Neuron (in vitro differentiated cells): ENCODE measurements around the gene MSN.

Experiments
- H2AFZ ChIP-seq: one replicate; pipeline ENCODE4 v1.6.1; 2013; ENCODE audit warnings: low read depth, mild to moderate bottlenecking, inconsistent platforms, low read length, moderate library complexity
- H3K27me3 ChIP-seq: one replicate; pipeline ENCODE4 v1.6.1; 2013; ENCODE audit warnings: low read length; ENCODE audit not compliant: insufficient read depth
- H3K36me3 ChIP-seq: one replicate; pipeline ENCODE4 v1.6.1; 2013; ENCODE audit warnings: low read length; ENCODE audit not compliant: insufficient read depth
- H3K4me1 ChIP-seq: one replicate; pipeline ENCODE4 v1.6.1; 2013; ENCODE audit warnings: low read length; ENCODE audit not compliant: insufficient read depth
- H3K4me3 ChIP-seq: 2 replicates; pipeline ENCODE4 v1.5.1; 2013; ENCODE audit warnings: mild to moderate bottlenecking, low read length, moderate library complexity
- H3K9me3 ChIP-seq: one replicate; pipeline ENCODE4 v1.6.1; 2013; ENCODE audit warnings: low read length

Gene MSN

DNA sequence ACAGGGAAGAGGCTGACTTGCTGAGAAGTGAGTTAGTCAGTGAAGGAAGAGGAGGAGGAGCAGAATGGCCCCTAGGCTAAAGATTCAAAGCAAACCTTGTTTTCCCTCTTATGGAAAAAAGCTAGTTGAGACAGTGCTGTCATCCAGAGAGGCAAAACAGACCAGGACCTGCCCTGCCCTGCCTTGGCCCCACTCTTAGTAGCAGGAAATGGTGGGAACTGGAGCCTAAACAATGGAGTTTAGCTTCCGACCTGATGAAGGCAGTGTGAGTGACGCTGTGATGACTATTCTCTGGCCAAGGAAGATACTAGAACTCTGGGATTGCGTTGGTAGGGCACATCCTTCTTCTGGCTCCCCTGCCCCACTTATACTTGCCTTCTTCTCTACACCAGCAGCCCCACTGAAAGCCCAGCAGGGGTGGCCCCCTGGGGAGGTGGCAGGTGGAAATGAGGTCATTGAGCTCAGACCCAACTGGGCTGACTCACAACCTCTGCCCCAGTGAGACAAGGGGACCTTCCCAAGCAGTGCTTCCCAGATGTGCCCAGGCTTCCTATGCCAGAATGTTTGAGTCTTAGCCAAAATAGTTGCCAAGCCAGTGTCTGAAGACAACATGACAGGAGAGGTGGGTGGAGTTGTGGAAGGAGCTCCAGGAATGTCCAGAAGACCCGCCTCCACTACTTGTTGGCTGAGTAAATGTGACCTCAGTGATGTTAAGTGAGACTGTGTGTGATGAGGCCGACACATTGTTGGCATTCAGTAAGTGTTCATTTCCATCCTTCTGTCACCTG is 38.8 kb downstream of the MSN start:
- no peaks in the 10 kb centered on the region for H3K27me3 ChIP-seq
- H3K4me1 ChIP-seq = no peaks in the 10 kb centered on the region
- H3K36me3 ChIP-seq = no peaks in the 10 kb centered on the region
- no peaks in the 10 kb centered on the region for H3K9me3 ChIP-seq
- no peak overlapping the region for H2AFZ ChIP-seq
- no peak overlapping the region for H3K4me3 ChIP-seq

DNA sequence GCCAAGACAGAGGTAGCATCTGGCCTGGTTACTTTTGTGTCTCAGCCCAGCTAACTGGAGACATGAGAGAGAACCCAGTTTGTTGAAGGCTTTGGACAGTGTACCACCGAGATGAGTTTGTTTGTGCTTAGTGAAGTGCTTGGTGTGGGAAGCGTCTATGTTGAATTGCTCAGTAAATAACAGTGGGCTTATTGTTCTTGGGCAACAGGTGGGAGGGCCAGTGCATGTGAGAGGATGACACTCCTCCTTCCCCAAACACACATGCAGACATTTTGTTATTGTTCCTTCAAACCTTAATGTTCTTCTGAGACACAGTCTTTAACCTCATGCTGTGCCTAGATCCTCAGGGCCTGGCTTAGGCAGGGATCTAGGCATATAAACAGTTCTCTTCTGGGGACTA is 39.7 kb downstream of the MSN start:
- Histone ChIP-seq H3K4me1 (no peaks in the 10 kb centered on the region), H3K4me3 (no peak overlapping the region), H3K27me3 (no peaks in the 10 kb centered on the region), H3K9me3 (no peaks in the 10 kb centered on the region), H2AFZ (no peak overlapping the region), H3K36me3 (no peaks in the 10 kb centered on the region)

GRCh38 chrX:65712005-65712806 is 44.8 kb downstream of the MSN start:
- Histone ChIP-seq H3K36me3 (no peaks in the 10 kb centered on the region), H2AFZ (no peak overlapping the region), H3K4me1 (no peaks in the 10 kb centered on the region), H3K4me3 (no peak overlapping the region), H3K9me3 (no peaks in the 10 kb centered on the region), H3K27me3 (no peaks in the 10 kb centered on the region)

GRCh38 chrX:65718538-65718937 is 51.1 kb downstream of the MSN start:
- no peaks in the 10 kb centered on the region for H3K9me3 ChIP-seq
- no peak overlapping the region for H3K4me3 ChIP-seq
- peaks cover 3% of the 10 kb centered on the region for H3K36me3 ChIP-seq
- no peak overlapping the region for H2AFZ ChIP-seq
- H3K27me3 ChIP-seq = no peaks in the 10 kb centered on the region
- no peaks in the 10 kb centered on the region for H3K4me1 ChIP-seq

DNA sequence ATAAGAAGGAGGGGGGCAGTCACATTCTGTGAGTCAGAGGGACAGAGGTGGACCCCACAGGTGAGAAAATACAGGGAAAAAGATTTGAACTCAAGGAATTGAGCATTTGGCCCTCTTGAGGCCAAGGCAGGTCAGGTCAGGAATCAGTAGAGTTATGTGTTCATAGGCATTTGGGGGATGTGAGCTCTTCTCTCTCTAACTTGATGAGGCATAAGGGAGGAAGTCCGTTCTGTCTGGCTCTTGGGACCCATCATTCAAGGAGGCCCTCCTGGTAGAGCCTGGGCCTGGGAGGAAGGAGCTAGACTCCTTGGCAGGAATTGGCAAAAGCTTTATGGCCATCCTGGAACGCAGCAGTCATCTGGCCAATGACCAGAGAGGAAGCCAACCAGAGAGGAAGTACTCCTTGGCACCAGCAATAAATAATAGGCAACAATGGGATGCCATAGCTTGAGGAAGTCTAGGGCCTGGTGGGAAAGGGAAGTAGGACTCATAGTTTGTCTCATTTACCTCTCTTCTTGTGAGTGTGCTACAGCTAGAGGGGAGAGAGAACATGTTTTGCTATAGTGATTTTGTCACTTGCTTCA is 53.0 kb downstream of the MSN start:
- Histone ChIP-seq H3K4me3 (no peak overlapping the region), H3K27me3 (no peaks in the 10 kb centered on the region), H2AFZ (no peak overlapping the region), H3K4me1 (no peaks in the 10 kb centered on the region), H3K36me3 (peaks cover 3% of the 10 kb centered on the region), H3K9me3 (no peaks in the 10 kb centered on the region)

DNA sequence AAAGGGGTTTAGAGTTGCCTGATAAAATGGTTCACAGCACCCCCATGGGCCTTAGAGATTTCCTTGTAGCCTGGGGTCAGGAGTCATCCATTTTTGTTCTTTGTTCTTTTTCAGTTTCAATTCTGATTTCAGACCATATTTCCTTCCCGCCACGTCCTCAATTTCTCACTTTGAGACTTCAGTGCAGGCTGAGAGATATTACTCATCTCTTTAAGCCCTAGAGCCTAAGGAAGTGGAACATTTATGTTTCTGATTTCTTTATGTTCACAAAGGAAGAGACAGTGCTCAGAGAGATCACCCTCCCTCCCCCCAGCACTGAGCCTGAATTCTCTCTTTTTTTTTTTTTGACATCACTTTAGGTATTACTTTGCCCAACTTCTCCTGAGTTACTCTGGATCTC is 56.3 kb downstream of the MSN start:
- Histone ChIP-seq H3K4me3 (no peak overlapping the region), H3K4me1 (no peaks in the 10 kb centered on the region), H3K27me3 (no peaks in the 10 kb centered on the region), H2AFZ (no peak overlapping the region), H3K36me3 (peaks cover 5% of the 10 kb centered on the region), H3K9me3 (no peaks in the 10 kb centered on the region)

GRCh38 chrX:65726715-65727114 is 59.3 kb downstream of the MSN start:
- H3K9me3 ChIP-seq = no peaks in the 10 kb centered on the region
- no peak overlapping the region for H3K4me3 ChIP-seq
- H3K36me3 ChIP-seq = peaks cover 2% of the 10 kb centered on the region
- H3K4me1 ChIP-seq = peaks cover 5% of the 10 kb centered on the region
- no peaks in the 10 kb centered on the region for H3K27me3 ChIP-seq
- H2AFZ ChIP-seq = no peak overlapping the region

DNA sequence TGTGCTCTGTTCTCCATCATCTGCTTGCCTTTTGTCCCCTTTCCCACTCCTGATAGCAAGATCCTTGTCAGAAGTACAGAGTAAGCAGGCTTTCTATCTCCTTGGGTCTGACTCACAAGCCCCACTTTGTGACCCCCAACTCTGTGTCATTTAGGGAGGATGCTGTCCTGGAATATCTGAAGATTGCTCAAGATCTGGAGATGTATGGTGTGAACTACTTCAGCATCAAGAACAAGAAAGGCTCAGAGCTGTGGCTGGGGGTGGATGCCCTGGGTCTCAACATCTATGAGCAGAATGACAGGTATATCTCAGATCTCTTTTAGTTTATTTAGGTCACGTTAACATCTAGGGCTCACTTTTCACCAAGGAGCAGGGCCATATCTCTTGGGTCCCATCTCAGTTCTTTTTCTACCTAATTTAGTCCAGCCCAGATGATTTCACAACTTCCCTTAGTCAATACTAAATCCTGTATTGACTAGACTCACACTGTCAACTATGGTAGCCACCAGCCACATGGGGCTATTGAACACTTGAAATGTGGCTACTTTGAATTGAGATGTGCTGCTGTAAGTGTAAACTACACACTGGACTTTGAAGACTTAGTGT is 64.3 kb downstream of the MSN start:
- Histone ChIP-seq H2AFZ (no peak overlapping the region), H3K36me3 (peaks cover 17% of the 10 kb centered on the region), H3K27me3 (no peaks in the 10 kb centered on the region), H3K4me1 (peaks cover 5% of the 10 kb centered on the region), H3K4me3 (no peak overlapping the region), H3K9me3 (no peaks in the 10 kb centered on the region)

- H3K9me3 ChIP-seq = no peaks in the 10 kb centered on the region
- peaks cover 37% of the 10 kb centered on the region for H3K36me3 ChIP-seq
- H3K4me1 ChIP-seq = peaks cover 2% of the 10 kb centered on the region
- H3K27me3 ChIP-seq = no peaks in the 10 kb centered on the region
- H2AFZ ChIP-seq = no peak overlapping the region
- no peak overlapping the region for H3K4me3 ChIP-seq
Measured at GRCh38 chrX:65740909-65741308, 73.5 kb downstream of the MSN start.

- H3K9me3 ChIP-seq = no peaks in the 10 kb centered on the region
- peaks cover 32% of the 10 kb centered on the region for H3K36me3 ChIP-seq
- H3K4me1 ChIP-seq = peaks cover 2% of the 10 kb centered on the region
- H3K4me3 ChIP-seq = no peak overlapping the region
- no peaks in the 10 kb centered on the region for H3K27me3 ChIP-seq
- no peak overlapping the region for H2AFZ ChIP-seq
Measured at GRCh38 chrX:65741823-65742222, 74.4 kb downstream of the MSN start.

GRCh38 chrX:65744965-65745364 is 77.5 kb downstream of the MSN start:
- H3K4me1 ChIP-seq = peaks cover 2% of the 10 kb centered on the region
- no peaks in the 10 kb centered on the region for H3K9me3 ChIP-seq
- H3K4me3 ChIP-seq = no peak overlapping the region
- H3K36me3 ChIP-seq = peaks cover 8% of the 10 kb centered on the region
- no peak overlapping the region for H2AFZ ChIP-seq
- H3K27me3 ChIP-seq = no peaks in the 10 kb centered on the region

GRCh38 chrX:65745427-65745826 is 78.0 kb downstream of the MSN start:
- no peak overlapping the region for H2AFZ ChIP-seq

DNA sequence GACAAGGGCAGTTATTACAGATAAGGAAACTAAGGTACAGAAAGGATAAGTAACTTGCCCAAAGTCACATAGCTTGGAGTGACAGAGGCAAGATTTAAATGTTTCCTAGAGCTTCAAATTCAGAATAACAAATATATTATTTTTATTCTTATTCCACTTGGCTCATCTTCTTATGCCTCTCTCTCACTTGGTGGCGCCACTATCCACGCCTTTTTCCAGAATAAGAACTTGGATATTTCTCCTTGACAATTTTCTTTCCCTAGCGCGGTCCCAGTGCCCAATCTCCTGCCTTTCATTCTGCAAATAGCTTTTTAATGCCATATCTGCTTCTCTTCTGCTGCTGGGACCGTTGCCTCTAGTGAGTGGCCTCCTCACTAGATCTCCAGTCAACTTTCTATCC is 78.5 kb downstream of the MSN start:
- H3K9me3 ChIP-seq = no peaks in the 10 kb centered on the region
- H2AFZ ChIP-seq = no peak overlapping the region
- H3K4me3 ChIP-seq = no peak overlapping the region
- peaks cover 7% of the 10 kb centered on the region for H3K36me3 ChIP-seq
- peaks cover 2% of the 10 kb centered on the region for H3K4me1 ChIP-seq
- H3K27me3 ChIP-seq = no peaks in the 10 kb centered on the region

More at GRCh38 chrX:65745427-65745826, 78.0 kb downstream of the MSN start:
- no peaks in the 10 kb centered on the region for H3K9me3 ChIP-seq
- H3K4me3 ChIP-seq = no peak overlapping the region
- peaks cover 8% of the 10 kb centered on the region for H3K36me3 ChIP-seq
- H3K4me1 ChIP-seq = peaks cover 2% of the 10 kb centered on the region
- H3K27me3 ChIP-seq = no peaks in the 10 kb centered on the region
